Ramos (cell line): ENCODE data around the gene CLCN4.

Experiments used
- in situ Hi-C: fragments of 300-500 bp; cut with MboI; formaldehyde crosslinking; loops from one replicate; pipeline ENCODE4 v1.14.3; 2022; ENCODE audit warnings: low sequenced_read_pairs; ENCODE audit not compliant: unreplicated experiment

CLCN4 gene

DNA sequence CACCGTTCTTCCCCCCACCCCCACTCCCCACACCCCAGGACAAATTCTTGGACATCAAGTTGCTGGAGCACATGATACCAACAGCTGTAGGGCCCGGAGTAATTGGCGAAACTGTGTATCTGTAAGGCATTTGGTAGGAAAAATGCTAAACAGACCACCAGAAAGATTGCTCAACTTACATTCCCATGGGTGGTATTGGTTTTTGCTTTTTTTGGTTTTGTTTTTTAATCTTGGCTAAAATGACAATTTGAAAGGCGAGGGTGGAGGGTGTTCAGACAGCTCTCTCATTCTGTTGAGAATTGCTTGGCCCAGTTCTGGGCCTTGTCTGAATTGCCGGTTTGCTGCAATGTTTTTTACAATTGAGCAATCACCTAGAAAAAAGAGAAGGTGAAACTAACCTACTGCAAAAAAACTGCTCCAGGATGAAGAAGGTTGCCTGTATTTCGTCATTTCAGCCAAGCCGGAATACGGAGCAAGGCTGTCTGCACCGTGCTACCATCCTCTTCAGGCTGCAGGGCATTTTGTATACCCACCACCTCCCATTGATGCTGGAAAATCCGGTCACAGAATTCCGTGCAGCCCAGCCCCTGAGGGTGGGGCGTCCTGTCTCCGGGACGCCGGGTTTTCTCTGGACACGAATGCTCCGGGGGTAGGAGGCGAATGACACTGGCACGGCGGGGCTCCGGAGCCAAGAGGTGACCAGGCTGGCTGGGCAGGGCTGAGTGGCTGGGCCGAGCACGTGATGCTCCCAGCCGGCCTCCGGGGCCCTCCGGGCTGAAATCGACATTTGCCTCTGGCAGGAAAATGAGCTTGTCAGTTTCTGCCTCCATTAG, at the start of gene CLCN4:
Gene CLCN4, plus strand, starts transcription at position 777 of the 833 bp plus-strand sequence. CDS start 28,058 bp downstream, outside the sequence.
- in situ Hi-C loops, result loop anchor here (25.0 kb wide), 1 partner anchor 269 kb away; no protein-coding TSS in a partner anchor

- in situ Hi-C loops, result no loop called here
These were observed 49.3 kb upstream of the CLCN4 start for GRCh38 chrX:10107483-10107882.

- in situ Hi-C loops, result no loop called here
These were observed 48.5 kb upstream of the CLCN4 start for GRCh38 chrX:10108288-10108687.

GRCh38 chrX:10109695-10110094, 47.1 kb upstream of the CLCN4 start:
- in situ Hi-C loops, result no loop called here

- in situ Hi-C loops, result no loop called here
These were observed 46.3 kb upstream of the CLCN4 start for GRCh38 chrX:10110316-10110935.

DNA sequence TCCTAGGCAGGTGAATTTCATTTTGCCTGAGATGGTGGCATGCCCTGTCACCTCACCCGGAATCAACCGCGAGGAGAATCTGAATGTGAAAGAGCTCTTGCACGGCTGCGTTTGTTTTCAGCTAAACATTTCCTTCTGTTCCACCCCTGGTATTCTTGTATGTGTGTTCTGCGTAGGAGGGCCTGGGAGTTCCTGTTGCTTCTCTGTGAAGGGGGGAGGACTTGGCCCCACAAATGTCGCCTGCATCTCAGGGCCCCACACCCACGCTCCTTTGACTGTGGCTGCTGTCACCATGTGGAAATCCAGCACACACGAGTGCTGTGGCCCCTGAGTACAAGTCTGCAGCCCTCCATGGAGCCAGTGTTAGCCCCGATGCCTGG, 45.8 kb upstream of the CLCN4 start:
- in situ Hi-C loops, result no loop called here

DNA sequence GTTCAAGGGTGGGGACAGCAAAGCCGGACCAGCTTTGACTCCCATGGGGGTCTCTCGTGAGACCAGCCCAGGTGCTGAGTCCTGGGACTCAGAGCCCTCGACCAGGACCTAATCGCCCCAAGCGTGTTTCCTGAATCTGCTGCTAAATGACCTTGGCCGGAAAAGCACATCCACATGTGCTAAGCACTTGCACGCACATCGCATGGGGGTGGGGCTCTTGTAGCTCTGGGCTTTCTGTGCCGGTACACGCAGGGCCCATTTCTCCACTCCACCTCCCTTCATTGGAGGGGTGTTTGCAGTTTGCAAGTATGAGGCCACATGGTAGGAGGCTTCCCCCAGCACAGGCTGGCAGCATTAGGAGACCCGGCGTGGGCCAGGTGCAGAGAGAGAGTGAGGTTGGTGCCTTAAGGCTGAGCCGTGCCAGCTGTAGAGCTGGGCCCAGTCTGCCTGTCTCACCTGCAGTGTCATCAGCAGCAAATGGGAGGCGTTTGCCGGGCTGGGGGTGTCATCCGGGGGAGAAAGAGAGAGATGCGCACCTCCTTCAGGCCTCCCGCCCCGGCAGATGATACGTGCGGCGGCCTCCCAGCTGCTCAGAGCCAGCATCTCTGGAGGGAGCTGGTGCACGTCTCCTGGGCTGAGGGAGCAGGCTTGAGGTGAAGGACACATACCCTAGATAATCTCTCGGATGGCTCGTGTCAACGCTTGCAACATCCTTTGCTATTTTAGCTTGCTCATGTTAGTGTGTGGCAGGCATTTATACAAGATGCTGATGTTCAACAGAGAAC, 45.2 kb upstream of the CLCN4 start:
- in situ Hi-C loops, result no loop called here

DNA sequence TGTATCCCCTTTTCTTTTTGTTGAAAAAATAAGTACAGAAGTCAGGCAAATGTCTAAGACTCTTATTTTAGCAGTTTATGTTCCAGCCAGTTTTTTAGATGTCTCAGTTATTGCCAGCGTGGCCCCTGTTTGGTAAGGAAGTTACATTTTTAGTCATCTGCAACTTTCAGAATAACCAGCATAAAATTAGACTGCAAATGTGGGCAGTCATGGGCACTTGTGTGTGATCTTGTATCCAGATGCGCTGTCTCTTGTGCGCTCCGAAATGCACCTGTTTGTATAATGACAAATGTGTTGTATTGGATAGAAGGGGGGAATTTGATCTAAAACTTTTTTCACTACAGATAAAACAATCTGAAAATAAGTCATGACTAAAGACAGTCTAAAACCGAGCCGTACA, 44.3 kb upstream of the CLCN4 start:
- in situ Hi-C loops, result no loop called here

- in situ Hi-C loops, result loop anchor here (5.0 kb wide), 1 partner anchor 118 kb away; no protein-coding TSS in a partner anchor
These were observed 41.7 kb upstream of the CLCN4 start for GRCh38 chrX:10115082-10115481.

- in situ Hi-C loops, result loop anchor here (5.0 kb wide), 1 partner anchor 120 kb away; no protein-coding TSS in a partner anchor
These were observed 39.5 kb upstream of the CLCN4 start for GRCh38 chrX:10117301-10117700.

- in situ Hi-C loops, result loop anchor here (5.0 kb wide), 1 partner anchor 121 kb away; no protein-coding TSS in a partner anchor
These were observed 38.9 kb upstream of the CLCN4 start for GRCh38 chrX:10117864-10118377.

- in situ Hi-C loops, result loop anchor here (5.0 kb wide), 1 partner anchor 121 kb away; no protein-coding TSS in a partner anchor
These were observed 38.2 kb upstream of the CLCN4 start for GRCh38 chrX:10118530-10118929.

- in situ Hi-C loops, result loop anchor here (5.0 kb wide), 1 partner anchor 122 kb away; no protein-coding TSS in a partner anchor
These were observed 37.3 kb upstream of the CLCN4 start for GRCh38 chrX:10119399-10119990.

GRCh38 chrX:10120331-10120730, 36.4 kb upstream of the CLCN4 start:
- in situ Hi-C loops, result no loop called here

- in situ Hi-C loops, result no loop called here
These were observed 35.9 kb upstream of the CLCN4 start for GRCh38 chrX:10120828-10121227.

DNA sequence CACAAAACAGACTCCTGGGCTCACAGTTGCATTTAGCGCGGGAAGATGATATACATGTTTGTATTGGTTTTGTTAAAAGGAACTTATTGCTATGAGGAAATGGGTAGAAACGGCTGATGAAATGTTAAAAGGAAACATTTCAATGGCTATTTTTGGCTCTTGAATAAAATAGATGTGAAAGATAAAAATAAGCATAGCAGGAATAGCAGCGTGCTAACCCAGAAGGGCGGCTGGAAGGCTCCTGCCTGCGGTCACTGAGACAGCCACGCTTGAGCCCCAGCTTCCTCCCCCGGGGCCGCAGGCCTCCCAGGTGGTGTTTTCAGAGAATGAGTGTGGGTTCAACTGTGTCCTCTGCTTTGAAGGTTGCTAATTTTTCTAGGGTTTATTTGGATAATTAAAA, 35.0 kb upstream of the CLCN4 start:
- in situ Hi-C loops, result no loop called here

DNA sequence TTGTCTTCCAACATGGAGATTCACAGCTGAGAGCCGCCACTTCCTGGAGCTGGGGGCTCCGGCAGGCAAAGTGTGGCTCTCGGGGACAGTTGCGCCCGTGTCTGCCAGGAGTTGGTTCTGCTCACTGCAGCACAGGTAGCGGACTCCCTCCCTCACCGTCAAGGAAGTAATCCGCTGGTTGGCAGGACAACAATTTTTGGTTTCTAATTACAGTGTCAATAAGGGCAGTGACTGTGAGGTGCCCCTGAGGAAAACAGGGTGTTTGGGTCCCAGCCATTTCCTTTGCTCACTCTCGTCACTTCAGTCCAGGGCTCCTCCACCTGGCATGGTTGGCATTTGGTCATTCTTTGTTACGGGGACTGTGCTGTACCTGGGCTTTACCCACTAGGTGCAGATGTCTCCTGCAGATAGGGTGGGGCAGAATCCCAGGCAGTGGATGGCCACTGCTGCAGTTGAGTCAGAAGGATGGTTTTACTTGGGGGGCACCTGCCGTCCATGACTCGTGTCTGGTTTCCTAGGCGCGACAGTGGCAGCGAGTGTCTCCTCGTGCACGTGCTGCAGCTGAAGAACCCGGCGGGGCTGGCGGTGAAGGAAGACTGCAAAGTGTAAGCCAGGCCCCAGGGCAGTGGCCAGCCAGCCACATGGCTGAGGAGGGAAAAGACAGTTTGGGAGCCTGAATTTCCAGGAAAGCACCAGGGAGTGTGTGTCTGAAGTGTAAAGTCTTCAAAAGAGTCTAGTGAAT, 32.1 kb upstream of the CLCN4 start:
- in situ Hi-C loops, result loop anchor here (25.0 kb wide), 1 partner anchor 662 kb away; the partner anchor contains the start of gene TBL1X

DNA sequence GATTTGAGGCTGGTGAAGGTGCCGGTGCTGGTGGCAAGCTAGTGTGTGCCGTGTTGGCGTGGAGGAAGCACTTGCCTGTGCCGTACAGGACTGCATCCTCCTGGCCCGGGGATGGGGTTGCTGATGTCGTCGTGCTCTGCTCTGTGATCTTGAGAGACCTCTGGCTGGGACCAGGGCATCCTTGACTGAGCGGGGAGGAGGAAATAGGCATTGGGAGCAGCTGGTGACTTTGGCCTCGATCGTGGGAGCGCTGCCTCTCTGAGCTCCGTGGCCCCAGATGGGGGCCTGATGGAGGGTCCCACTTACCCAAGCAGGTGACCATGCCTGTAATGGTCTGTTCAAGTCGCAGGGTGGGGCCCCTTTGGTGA, 31.5 kb upstream of the CLCN4 start:
- in situ Hi-C loops, result loop anchor here (25.0 kb wide), 1 partner anchor 663 kb away; the partner anchor contains the start of gene TBL1X

GRCh38 chrX:10126044-10126443, 30.7 kb upstream of the CLCN4 start:
- in situ Hi-C loops, result loop anchor here (25.0 kb wide), 1 partner anchor 664 kb away; the partner anchor contains the start of gene TBL1X
